Activated CD8-positive, alpha-beta memory T cell treated with anti-CD3 and anti-CD28 coated beads, Interleukin-2, amount 10 ng/mL, durations not matched to agents 7 days and 5 days (primary cell): ENCODE data around the gene SUMF1. TPM values are rescaled to one million over a fixed set of nuclear protein-coding genes. Genes with fewer than 3 reads are reported as not detected.

ENCODE experiments used
- ATAC-seq: fragments of 150-1000 bp; cut with Tn5 transposase; one replicate; pipeline ENCODE4 v1.10.0; 2021; ENCODE audit warnings: moderate library complexity
- CTCF ChIA-PET: fragments of 350-600 bp; sonication (Branson Sonifier 250); formaldehyde crosslinking; loops from one replicate; lab custom pipeline; 2021; ENCODE audit warnings: antibody characterized with exemption; lab: Charles Lee
- DNase-seq: peaks from one replicate; pipeline ENCODE4 v3.0.0-alpha.2; 2020
- H3K27ac Mint-ChIP-seq: one replicate; pipeline ENCODE4 v1.8.0; 2021; ENCODE audit warnings: mild to moderate bottlenecking, mixed read lengths
- H3K27me3 Mint-ChIP-seq: one replicate; pipeline ENCODE4 v1.8.0; 2021; ENCODE audit warnings: mixed read lengths
- H3K36me3 Mint-ChIP-seq: one replicate; pipeline ENCODE4 v1.8.0; 2021; ENCODE audit warnings: mild to moderate bottlenecking, mixed read lengths
- H3K4me1 Mint-ChIP-seq: one replicate; pipeline ENCODE4 v1.8.0; 2021; ENCODE audit warnings: mixed read lengths
- H3K4me3 Mint-ChIP-seq: one replicate; pipeline ENCODE4 v1.8.0; 2021; ENCODE audit warnings: mild to moderate bottlenecking, moderate library complexity, mixed read lengths
- H3K9me3 Mint-ChIP-seq: one replicate; pipeline ENCODE4 v1.8.0; 2022; ENCODE audit warnings: low read depth, mixed read lengths
- total RNA-seq, 2 experiments: library from RNA; stranded (reverse); gene quantifications; one replicate each; pipeline ENCODE4 v1.2.3, GENCODE V29; 2021

The SUMF1 gene
- total RNA-seq, 2 experiments from 2014 or later, result 9.1 to 12.7 TPM

DNA sequence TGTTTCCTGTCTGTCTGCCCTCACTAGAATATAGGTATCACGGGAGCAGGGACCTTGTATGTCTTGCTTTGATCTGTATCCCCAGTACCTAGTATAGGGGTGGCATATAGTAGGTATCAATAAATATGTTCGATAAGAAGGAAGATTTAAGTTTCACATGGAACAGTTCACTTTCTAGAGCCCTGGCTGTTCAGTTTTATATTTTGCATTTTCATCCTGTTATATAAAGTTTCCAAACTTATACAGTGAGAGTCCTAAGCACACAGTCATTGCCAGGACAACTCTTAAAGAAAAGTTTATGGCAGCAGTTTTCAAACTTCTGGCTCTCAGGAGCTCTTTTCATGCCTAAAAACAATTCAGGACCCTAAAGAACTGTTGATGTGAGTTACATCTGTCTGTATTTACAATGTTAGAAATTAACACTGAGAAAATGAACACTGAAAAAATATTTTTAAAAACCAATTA lies 39.5 kb upstream of the SUMF1 start:
- peaks cover 55% of the 10 kb centered on the region for H3K4me1 Mint-ChIP-seq
- H3K27me3 Mint-ChIP-seq, result no peaks in the 10 kb centered on the region
- CTCF ChIA-PET, result interaction anchor here (1.9 to 9.0 kb wide), 2 partner anchors 11 to 12 kb away, joined by 7 to 64 read pairs; no protein-coding TSS in a partner anchor
- no peak for DNase-seq
- H3K4me3 Mint-ChIP-seq, result no peak overlapping the region
- H3K36me3 Mint-ChIP-seq, result peaks cover 43% of the 10 kb centered on the region
- ATAC-seq, result no peak
- H3K27ac Mint-ChIP-seq, result peak overlapping the region; percentile 8
- H3K9me3 Mint-ChIP-seq, result no peaks in the 10 kb centered on the region

DNA sequence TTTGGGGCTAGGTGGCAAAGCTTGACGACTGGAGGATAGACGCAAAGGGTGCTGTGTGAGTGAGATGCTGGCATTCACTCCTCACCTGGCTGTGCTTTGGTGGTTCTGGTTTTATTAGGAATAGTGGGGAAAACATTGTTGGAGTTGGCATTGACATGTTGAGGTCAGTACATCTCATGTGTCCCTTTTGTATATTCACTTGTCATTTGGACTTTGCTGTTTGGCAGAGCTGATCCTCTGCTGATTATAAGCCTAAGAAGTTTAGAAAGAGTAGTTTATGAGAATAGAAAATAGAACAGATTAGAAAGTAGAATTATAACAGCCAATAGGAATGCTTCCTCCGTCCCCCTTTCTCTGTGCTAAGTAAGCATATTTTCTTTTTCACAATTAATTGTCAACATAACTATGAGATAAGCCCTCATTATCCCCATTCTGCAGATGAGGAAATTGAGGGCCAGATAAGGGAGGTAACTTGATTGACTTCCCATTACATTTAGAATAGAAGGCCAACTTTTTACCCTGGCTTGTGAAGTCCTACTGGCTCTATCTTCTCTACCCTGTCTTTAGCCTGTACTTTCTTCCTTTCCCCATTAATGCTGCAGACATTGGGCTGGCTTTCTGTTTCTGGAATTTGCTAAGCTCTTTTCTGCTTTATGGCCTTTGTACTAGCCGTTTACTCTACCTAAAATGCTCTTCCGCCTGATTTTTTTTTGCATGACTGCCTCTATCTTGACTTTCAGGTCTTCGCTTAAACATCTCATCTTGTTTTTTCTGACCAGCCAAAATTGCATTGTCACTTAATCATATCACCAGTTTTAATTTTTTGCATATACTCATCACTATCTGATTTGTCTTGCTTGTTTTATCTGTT lies 38.9 kb upstream of the SUMF1 start:
- CTCF ChIA-PET, result interaction anchor here (0.8 to 9.0 kb wide), 4 partner anchors 8 to 155 kb away, joined by 3 to 64 read pairs (median 17); partner anchors contain the start of gene ITPR1
- Mint-ChIP-seq H3K4me1 (peaks cover 55% of the 10 kb centered on the region), H3K27ac (peak overlapping the region; percentile 98), H3K9me3 (no peaks in the 10 kb centered on the region), H3K4me3 (no peak overlapping the region), H3K36me3 (peaks cover 48% of the 10 kb centered on the region), H3K27me3 (no peaks in the 10 kb centered on the region)
- ATAC-seq (no peak), DNase-seq (no peak)

DNA sequence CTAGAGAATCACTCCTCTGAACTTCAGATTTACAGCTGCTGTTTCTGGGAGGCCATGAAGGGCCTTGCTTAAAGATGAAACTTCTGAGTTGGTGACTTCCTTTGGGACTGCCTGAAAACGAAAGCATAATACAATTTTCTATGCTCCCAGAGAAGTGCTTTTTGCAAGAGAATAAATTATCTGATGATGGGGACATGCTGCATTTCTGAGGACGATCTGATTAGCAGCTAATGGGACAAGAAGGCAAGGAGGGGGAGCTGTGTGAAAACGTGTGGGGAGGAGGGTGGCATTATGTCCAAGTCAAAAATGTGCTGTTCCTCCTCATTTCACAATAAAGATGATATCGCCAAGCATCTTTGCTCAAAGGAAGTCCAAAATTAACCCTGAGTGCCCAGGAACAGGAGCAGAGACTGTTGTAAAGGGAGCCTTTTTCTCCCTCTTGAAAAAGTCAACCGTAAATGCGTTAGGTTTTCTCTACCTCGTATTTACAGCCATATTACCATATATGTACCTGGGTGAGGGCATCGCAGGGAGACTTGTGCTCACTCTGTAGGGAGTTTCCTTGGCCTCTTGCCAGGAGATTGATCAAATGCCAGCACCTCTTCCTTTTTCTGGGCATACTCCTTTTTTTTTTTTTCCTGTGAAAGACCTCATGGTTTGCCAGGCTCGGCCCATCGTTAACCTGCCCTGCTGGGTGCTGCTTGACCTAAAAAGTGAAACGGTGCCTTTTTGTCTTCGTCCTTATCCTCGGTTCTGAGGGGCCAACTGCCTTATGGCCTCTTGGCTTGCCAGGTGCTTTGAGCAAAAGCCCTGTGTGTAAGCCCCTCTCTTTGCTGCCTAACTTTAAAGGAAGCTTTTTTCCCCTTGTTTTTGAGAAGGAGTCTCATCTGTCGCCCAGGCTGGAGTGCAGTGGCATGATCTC lies 37.5 kb upstream of the SUMF1 start:
- ATAC-seq, result peak; percentile 77
- Mint-ChIP-seq H3K27me3 (no peaks in the 10 kb centered on the region), H3K4me1 (peaks cover 58% of the 10 kb centered on the region), H3K9me3 (no peaks in the 10 kb centered on the region), H3K4me3 (peak overlapping the region; percentile 77), H3K36me3 (peaks cover 40% of the 10 kb centered on the region), H3K27ac (peak overlapping the region; percentile 98)
- no peak for DNase-seq
- CTCF ChIA-PET, result interaction anchor here (0.8 to 9.0 kb wide), 6 partner anchors 9 to 154 kb away, joined by 3 to 64 read pairs (median 4); partner anchors contain the start of gene ITPR1

- H3K27ac Mint-ChIP-seq, result peak overlapping the region; percentile 98
- no peak overlapping the region for H3K4me3 Mint-ChIP-seq
- H3K36me3 Mint-ChIP-seq, result peaks cover 30% of the 10 kb centered on the region
- H3K9me3 Mint-ChIP-seq, result no peaks in the 10 kb centered on the region
- CTCF ChIA-PET, result interaction anchor here (5.6 to 9.0 kb wide), 2 partner anchors 10 to 15 kb away, joined by 31 to 64 read pairs; partner anchors contain the start of gene ITPR1
- peaks cover 56% of the 10 kb centered on the region for H3K4me1 Mint-ChIP-seq
- DNase-seq (no peak), ATAC-seq (no peak)
- no peaks in the 10 kb centered on the region for H3K27me3 Mint-ChIP-seq
Measured at GRCh38 chr3:4503050-4503449, 36.0 kb upstream of the SUMF1 start.

DNA sequence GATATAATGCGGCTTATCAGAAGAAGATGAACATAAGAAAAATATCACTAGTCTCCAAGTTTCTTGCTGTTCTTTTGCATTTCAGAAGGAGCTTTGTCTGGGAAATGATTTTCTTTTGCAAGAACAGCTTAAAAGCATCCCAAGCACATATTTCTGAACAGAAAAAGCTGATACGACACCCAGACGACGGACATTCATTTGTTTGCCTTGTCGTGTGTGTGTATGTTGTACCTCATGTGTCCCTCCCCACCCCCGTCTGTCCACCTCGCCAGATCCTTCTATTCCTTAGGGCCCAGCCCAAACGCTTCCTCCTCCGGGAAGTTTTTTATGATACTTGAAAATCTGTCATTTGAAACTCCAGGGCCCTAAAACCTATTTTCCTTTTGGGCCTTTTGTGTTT lies 34.9 kb upstream of the SUMF1 start:
- DNase-seq (no peak), ATAC-seq (no peak)
- H3K27ac Mint-ChIP-seq, result no peak overlapping the region
- H3K27me3 Mint-ChIP-seq, result no peaks in the 10 kb centered on the region
- H3K9me3 Mint-ChIP-seq, result no peaks in the 10 kb centered on the region
- peaks cover 52% of the 10 kb centered on the region for H3K4me1 Mint-ChIP-seq
- no peak overlapping the region for H3K4me3 Mint-ChIP-seq
- CTCF ChIA-PET, result interaction anchor here (0.9 to 5.6 kb wide), 2 partner anchors 9 to 151 kb away, joined by 3 to 31 read pairs; partner anchors contain the start of gene ITPR1
- H3K36me3 Mint-ChIP-seq, result peaks cover 31% of the 10 kb centered on the region

DNA sequence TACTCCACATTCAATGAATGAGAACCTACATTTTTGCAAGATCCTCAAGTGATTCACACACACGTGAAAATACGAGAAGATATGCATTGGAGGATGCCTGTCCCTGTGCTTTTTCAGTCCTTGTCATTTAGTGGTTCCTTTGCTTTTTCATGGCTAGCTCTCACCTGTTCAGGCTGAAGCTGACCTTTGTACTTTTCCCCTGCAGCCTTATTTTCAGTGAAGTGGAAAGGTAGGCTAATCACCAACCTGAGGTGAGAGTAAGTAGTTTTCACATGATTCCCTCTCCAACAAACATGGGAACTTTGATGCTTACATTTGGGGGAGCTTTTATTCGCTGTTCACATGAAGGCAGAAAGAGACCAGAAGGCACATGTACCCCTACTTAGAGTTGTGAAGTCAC lies 34.4 kb upstream of the SUMF1 start:
- no peak overlapping the region for H3K4me3 Mint-ChIP-seq
- CTCF ChIA-PET, result interaction anchor here (0.9 to 5.6 kb wide), 2 partner anchors 8 to 151 kb away, joined by 3 to 31 read pairs; partner anchors contain the start of gene ITPR1

DNA sequence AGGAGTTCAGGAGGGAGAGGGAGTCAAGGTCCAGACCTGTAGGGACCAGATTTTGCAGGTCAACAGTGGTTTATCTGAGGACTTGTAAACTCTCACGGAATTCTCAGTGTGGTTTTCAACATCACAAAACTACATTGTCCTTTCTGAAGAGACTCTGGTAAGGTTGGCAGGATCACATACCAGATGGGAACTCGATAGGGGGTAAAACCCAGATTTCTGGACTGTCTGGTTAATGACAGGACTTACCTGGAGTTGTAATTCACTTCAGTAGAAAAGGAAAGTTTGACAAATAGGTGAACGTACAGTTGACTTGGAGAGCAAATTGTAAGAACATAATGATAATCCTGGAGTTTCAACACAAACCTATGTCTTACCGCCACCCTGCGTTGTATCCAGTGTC lies 31.4 kb upstream of the SUMF1 start:
- peaks cover 43% of the 10 kb centered on the region for H3K4me1 Mint-ChIP-seq
- no peak for ATAC-seq
- H3K9me3 Mint-ChIP-seq, result no peaks in the 10 kb centered on the region
- no peaks in the 10 kb centered on the region for H3K27me3 Mint-ChIP-seq
- H3K4me3 Mint-ChIP-seq, result no peak overlapping the region
- H3K36me3 Mint-ChIP-seq, result peaks cover 48% of the 10 kb centered on the region
- no peak overlapping the region for H3K27ac Mint-ChIP-seq
- no peak for DNase-seq
- CTCF ChIA-PET, result no interaction called here

More for the DNA sequence above, 34.4 kb upstream of the SUMF1 start:
- ATAC-seq (no peak), DNase-seq (no peak)
- no peaks in the 10 kb centered on the region for H3K27me3 Mint-ChIP-seq
- H3K27ac Mint-ChIP-seq, result peak overlapping the region; percentile 29
- no peaks in the 10 kb centered on the region for H3K9me3 Mint-ChIP-seq
- peaks cover 53% of the 10 kb centered on the region for H3K4me1 Mint-ChIP-seq
- H3K36me3 Mint-ChIP-seq, result peaks cover 35% of the 10 kb centered on the region

- H3K9me3 Mint-ChIP-seq, result no peaks in the 10 kb centered on the region
- H3K27me3 Mint-ChIP-seq, result no peaks in the 10 kb centered on the region
- no peak overlapping the region for H3K27ac Mint-ChIP-seq
- ATAC-seq, result no peak
- no peak for DNase-seq
- CTCF ChIA-PET, result no interaction called here
- peaks cover 43% of the 10 kb centered on the region for H3K36me3 Mint-ChIP-seq
- peaks cover 38% of the 10 kb centered on the region for H3K4me1 Mint-ChIP-seq
- no peak overlapping the region for H3K4me3 Mint-ChIP-seq
Measured at GRCh38 chr3:4497843-4498324, 30.8 kb upstream of the SUMF1 start.

DNA sequence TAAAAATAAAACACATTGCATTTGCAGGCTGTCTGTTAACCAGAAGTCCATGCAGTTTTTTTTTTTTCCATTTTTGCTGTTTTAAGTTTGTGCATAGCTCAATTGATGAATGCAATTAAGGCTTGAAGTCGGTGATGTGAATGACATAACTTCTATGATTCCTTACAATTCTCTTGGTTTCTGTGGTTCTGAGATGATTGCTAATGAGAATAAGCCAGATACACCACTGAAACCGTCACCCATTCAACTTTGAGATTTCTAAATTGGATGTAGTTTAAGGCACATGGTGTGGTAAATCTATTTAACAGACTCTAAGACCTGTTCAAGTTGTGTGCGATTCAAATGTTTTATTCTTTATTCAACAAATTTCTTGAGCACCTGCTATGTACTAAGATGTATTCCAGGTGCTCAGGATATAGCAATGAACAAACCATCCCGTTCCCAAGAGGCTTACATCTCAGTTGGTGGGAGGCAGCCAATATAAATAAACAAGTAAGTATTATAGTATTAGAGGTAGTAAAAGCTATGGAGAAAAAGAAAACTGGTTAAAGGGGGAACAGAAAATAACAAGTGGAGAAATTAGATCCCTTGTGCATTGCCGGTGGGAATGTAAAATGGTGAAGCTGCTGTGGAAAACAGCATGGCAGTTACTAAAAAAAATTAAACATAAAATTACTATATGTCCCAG lies 30.1 kb upstream of the SUMF1 start:
- H3K9me3 Mint-ChIP-seq, result no peaks in the 10 kb centered on the region
- no peak for DNase-seq
- peaks cover 43% of the 10 kb centered on the region for H3K36me3 Mint-ChIP-seq
- ATAC-seq, result no peak
- no peak overlapping the region for H3K4me3 Mint-ChIP-seq
- H3K27me3 Mint-ChIP-seq, result peaks cover 1% of the 10 kb centered on the region
- peaks cover 39% of the 10 kb centered on the region for H3K4me1 Mint-ChIP-seq
- CTCF ChIA-PET, result no interaction called here
- no peak overlapping the region for H3K27ac Mint-ChIP-seq

GRCh38 chr3:4496087-4496452 lies 29.0 kb upstream of the SUMF1 start:
- Mint-ChIP-seq H3K27me3 (peaks cover 6% of the 10 kb centered on the region), H3K9me3 (no peaks in the 10 kb centered on the region), H3K36me3 (peaks cover 33% of the 10 kb centered on the region), H3K4me3 (peak overlapping the region; percentile 92), H3K4me1 (peaks cover 41% of the 10 kb centered on the region), H3K27ac (peak overlapping the region; percentile 86)
- CTCF ChIA-PET, result interaction anchor here (0.9 to 5.3 kb wide), 3 partner anchors 138 to 155 kb away, joined by 3 to 44 read pairs (median 4); no protein-coding TSS in a partner anchor
- ATAC-seq, result no peak
- DNase-seq, result no peak

GRCh38 chr3:4495294-4496086 lies 28.4 kb upstream of the SUMF1 start:
- Mint-ChIP-seq H3K27me3 (peaks cover 9% of the 10 kb centered on the region), H3K9me3 (no peaks in the 10 kb centered on the region), H3K27ac (peak overlapping the region; percentile 86), H3K36me3 (peaks cover 33% of the 10 kb centered on the region), H3K4me3 (peak overlapping the region; percentile 92), H3K4me1 (peaks cover 45% of the 10 kb centered on the region)
- CTCF ChIA-PET, result interaction anchor here (0.9 to 5.3 kb wide), 6 partner anchors 8 to 154 kb away, joined by 3 to 44 read pairs (median 6); no protein-coding TSS in a partner anchor
- DNase-seq, result no peak
- no peak for ATAC-seq
